22Rv1 (cell line): ENCODE measurements around the gene LRRC14B.
"Not testable (repeated sequence)": the region's sequence is repeated elsewhere in the genome, so short reads cannot be mapped to it uniquely, and the experiment has no call there.

ENCODE experiments used
- H3K27ac ChIP-seq: fragments of 450-650 bp; 2 replicates; pipeline ENCODE4 v1.5.1; 2017
- CTCF ChIP-seq: fragments of 450-650 bp; IDR thresholded peaks from 2 replicates; pipeline ENCODE4 v1.5.1; 2017; ENCODE audit warnings: mild to moderate bottlenecking
- ZFX ChIP-seq: fragments of 450-650 bp; IDR thresholded peaks from 2 replicates; pipeline ENCODE4 v1.6.1; 2017; ENCODE audit warnings: antibody characterized with exemption, borderline replicate concordance

LRRC14B gene

DNA sequence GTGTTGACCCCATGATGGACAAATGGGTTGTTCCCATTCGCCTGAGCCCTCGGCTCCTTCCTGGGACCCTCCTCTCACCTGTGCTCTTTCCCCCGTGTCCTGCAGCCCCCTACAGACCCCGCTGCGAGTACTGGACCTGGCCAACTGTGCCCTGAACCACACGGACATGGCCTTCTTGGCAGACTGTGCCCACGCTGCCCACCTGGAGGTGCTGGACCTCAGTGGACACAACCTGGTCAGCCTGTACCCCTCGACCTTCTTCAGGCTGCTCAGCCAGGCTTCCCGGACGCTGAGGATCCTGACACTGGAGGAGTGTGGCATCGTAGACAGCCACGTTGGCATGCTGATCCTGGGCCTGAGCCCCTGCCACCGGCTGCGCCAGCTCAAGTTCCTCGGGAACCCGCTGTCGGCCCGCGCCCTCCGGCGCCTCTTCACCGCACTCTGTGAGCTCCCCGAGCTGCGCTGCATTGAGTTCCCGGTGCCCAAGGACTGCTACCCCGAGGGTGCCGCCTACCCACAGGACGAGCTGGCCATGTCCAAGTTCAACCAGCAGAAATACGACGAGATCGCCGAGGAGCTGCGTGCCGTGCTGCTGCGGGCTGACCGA lies 3.4 kb downstream of the LRRC14B start:
- H3K27ac ChIP-seq = no peak overlapping the region
- TF ChIP-seq CTCF (no peak), ZFX (no peak)

DNA sequence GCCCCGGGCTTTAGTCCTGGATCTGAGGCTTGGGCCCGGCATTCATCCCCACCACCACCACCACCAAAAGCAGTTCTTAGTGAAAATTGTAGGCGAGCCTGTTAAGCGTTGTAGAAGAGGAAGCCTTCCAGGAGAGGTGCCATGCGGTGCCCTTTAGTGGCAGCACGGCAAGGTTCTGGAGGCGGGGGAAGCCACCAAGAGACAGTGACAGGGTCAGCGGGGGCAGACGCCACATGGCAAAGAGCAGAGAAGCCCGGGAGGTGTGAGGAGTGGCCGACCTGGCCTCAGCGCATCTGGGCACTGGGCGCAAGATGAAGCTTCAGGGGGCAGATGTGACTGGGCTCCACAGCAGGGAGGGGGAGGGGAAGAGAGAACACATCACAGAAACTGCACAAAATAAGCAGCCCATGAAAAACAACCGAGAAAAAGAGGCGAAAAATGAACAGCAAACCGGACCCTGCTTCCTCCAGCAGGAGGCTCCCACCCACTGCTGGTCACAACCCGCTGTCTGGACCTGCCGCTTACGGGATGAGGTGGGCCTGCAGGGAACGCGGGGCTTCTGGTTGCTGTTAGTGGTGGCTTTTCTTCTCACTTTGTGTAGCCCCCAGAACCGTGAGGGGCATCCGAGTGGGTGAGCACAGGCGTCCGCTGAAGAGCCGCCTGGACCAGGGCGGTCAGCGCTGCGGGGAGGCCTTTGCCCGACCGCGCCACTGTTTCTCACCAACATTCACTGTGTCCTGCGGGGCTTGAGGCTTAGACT lies 4.3 kb downstream of the LRRC14B start:
- no peak overlapping the region for H3K27ac ChIP-seq
- no peak for TF ChIP-seq ZFX
- TF ChIP-seq CTCF = no peak

- no peak overlapping the region for H3K27ac ChIP-seq
- TF ChIP-seq CTCF (no peak), ZFX (no peak)
Observed at GRCh38 chr5:196350-196749, 5.1 kb downstream of the LRRC14B start.

GRCh38 chr5:197031-197430 lies 5.7 kb downstream of the LRRC14B start:
- H3K27ac ChIP-seq = not testable (repeated sequence)

- no peak overlapping the region for H3K27ac ChIP-seq
- no peak for TF ChIP-seq CTCF
- TF ChIP-seq ZFX = no peak
Observed at GRCh38 chr5:197892-198489, 6.7 kb downstream of the LRRC14B start.

- TF ChIP-seq ZFX (no peak), CTCF (no peak)
- H3K27ac ChIP-seq = no peak overlapping the region
Observed at GRCh38 chr5:198516-199196, 7.4 kb downstream of the LRRC14B start.

DNA sequence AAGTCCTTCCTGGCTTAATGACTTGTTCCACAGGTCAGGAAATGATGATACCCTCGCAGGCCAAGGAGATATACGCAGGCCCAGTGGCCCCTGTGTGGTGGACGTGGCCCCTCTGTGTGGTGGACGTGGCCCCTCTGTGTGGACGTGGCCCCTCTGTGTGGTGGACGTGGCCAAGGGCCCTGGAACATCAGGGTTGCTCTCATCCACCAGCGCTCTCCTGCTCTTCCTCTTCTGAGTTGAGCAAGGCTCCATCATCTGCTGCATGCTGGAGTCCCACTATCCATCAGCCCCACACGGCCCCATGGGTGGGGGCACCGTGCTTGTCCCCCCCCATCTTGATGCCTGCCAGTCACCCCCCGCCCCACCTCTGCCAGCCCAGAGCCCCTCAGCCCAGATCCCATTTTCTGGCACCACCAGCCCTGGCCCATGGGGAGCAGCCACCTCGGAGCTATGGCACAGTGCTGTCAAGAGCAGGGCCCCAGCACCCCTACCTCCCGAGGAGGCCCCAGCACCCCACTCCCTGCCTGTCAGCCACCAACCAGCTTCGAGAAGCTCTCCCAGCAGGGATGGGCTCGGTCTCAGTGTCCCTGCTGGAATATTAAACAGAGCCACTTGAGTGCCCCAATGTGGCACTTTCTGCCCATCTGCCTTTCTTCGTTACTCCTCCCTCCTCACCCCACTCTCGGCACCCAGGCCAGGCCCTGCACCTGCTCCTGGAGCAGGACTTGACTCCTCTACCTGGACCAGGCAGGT lies 8.1 kb downstream of the LRRC14B start:
- H3K27ac ChIP-seq = no peak overlapping the region
- TF ChIP-seq CTCF (no peak), ZFX (no peak)
